Esophagus squamous epithelium (tissue), 4 donors: ENCODE results near the gene PCGF6.

ENCODE experiments used
- CTCF ChIP-seq, 6 experiments: fragments of 450-650 bp in 4 of 6; fragments of 200-600 bp in 2 of 6; sonication (generic) in 2 of 6; IDR thresholded peaks; one replicate each; pipeline ENCODE4 v1.5.1; 2016 to 2019; ENCODE audit warnings: antibody characterized with exemption in 6 of 6, mild to moderate bottlenecking in 4 of 6, moderate library complexity in 4 of 6
- POLR2A ChIP-seq, 4 donors: fragments of 450-650 bp; IDR thresholded peaks; one replicate each; pipeline ENCODE4 v1.6.1; 2017; ENCODE audit warnings: antibody characterized with exemption in 4 of 4, mild to moderate bottlenecking in 4 of 4, moderate library complexity in 3 of 4

DNA sequence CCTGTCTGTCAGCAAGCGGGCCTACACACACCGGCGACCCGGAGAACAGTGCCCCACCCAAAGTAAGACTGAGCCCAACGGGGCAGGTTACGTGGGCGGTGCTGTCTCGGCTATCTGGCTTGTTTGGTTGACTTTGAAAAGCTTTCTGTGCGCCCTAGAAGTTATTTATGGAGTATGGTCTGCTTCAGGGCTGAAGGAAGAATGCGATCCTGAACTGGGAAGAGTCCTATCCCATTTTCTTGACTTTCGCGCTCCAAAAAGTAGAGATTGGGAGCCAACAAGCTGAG lies 72.5 kb downstream of the PCGF6 start:
- TF ChIP-seq CTCF (IDR thresholded peaks at IDR 0.05): no peak
- no peak for TF ChIP-seq POLR2A (IDR thresholded peaks at IDR 0.05)
